Omental fat pad (tissue), 4 donors: ENCODE measurements around the gene BMP6. TPM values are rescaled to one million over a fixed set of nuclear protein-coding genes. Genes with fewer than 3 reads are reported as not detected.

Experiments
- ATAC-seq: fragments of 150-250 bp; one replicate; pipeline ENCODE4 v1.9.1; 2016; ENCODE audit warnings: mild to moderate bottlenecking, moderate library complexity; ENCODE audit not compliant: low FRiP score
- DNase-seq: peaks from one replicate; pipeline ENCODE4 v3.0.0-alpha.2; 2019; ENCODE audit warnings: low spot score
- total RNA-seq, 4 donors: library from RNA; depleted of rRNA; stranded (reverse); fragments of >200 nt; gene quantifications; one replicate each; pipeline ENCODE4 v1.1.0, GENCODE V29; 2016
- TF ChIP-seq, protein P1 (sequence below), 3 donors: fragments of 450-650 bp; IDR thresholded peaks; one replicate each; pipeline ENCODE4 v1.5.1; 2016 to 2017; ENCODE audit warnings: antibody characterized with exemption in 3 of 3, mild to moderate bottlenecking in 3 of 3, moderate library complexity in 2 of 3

Gene BMP6
- total RNA-seq, 4 donors from 2014 or later, result 4.6 to 72.2 (median 20.7) TPM

GRCh38 chr6:7730784-7731227 lies 4.9 kb downstream of the BMP6 start:
- DNase-seq (no peak), ATAC-seq (no peak)
- TF ChIP-seq, protein P1, sequence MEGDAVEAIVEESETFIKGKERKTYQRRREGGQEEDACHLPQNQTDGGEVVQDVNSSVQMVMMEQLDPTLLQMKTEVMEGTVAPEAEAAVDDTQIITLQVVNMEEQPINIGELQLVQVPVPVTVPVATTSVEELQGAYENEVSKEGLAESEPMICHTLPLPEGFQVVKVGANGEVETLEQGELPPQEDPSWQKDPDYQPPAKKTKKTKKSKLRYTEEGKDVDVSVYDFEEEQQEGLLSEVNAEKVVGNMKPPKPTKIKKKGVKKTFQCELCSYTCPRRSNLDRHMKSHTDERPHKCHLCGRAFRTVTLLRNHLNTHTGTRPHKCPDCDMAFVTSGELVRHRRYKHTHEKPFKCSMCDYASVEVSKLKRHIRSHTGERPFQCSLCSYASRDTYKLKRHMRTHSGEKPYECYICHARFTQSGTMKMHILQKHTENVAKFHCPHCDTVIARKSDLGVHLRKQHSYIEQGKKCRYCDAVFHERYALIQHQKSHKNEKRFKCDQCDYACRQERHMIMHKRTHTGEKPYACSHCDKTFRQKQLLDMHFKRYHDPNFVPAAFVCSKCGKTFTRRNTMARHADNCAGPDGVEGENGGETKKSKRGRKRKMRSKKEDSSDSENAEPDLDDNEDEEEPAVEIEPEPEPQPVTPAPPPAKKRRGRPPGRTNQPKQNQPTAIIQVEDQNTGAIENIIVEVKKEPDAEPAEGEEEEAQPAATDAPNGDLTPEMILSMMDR (IDR thresholded peaks at IDR 0.05), result no peak

DNA sequence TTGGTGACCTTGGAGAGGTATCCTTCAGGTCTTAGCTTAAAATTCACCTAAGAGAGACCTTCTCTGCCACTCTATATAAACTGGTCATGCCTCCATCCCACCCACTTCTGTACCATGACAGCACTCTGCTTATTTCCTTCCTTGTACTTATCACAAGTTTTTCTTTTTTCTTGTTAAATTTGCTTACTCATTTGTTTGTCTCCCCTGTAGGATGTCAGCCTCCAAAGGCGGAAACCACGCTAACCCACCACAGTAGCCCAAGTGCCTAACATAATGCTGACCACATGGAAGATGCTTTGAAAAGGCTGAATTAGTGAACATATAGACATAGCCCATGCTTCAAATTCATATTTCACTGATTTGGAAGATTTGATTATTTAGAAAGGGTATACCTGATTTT lies 5.4 kb downstream of the BMP6 start:
- ATAC-seq (no peak), DNase-seq (no peak)
- TF ChIP-seq, protein P1 (IDR thresholded peaks at IDR 0.05), result no peak

- ATAC-seq, result no peak
- TF ChIP-seq, protein P1 (IDR thresholded peaks at IDR 0.05), result no peak
- no peak for DNase-seq
Observed at GRCh38 chr6:7732228-7732627, 6.3 kb downstream of the BMP6 start.

GRCh38 chr6:7734707-7735383 lies 8.9 kb downstream of the BMP6 start:
- TF ChIP-seq, protein P1 (IDR thresholded peaks at IDR 0.05), result no peak
- ATAC-seq (no peak), DNase-seq (no peak)

- DNase-seq, result no peak
Observed at GRCh38 chr6:7737106-7737505, 11.2 kb downstream of the BMP6 start.

GRCh38 chr6:7737867-7738266 lies 12.0 kb downstream of the BMP6 start:
- no peak for ATAC-seq
- TF ChIP-seq, protein P1 (IDR thresholded peaks at IDR 0.05), result no peak

More at GRCh38 chr6:7737106-7737505, 11.2 kb downstream of the BMP6 start:
- no peak for ATAC-seq
- TF ChIP-seq, protein P1 (IDR thresholded peaks at IDR 0.05), result no peak

DNA sequence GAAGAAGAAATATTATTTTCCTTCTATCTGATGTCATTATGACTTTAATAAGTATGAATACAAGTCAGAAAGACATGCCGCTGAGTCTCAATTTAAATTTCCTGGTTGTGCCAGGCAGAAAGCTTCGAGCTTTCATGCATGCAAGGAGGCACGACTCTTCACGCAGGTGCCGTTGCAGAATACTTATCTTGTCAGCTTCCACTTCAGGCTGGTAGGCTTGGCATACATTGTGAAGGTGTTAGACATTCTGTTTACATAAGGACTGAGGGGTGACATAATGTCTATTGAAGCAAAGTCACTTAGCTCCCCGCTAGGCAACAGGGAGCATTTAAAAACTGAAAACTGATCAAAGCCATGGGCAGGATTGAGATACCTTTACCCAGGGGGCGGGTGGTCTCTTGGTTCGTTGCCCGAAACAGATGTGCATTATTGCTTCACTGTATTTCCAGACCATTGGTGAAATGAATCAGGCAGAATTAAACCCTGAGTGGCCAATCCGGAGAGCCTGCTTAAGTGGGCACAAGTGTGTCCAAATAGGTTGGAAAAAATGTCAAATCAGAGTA lies 16.4 kb downstream of the BMP6 start:
- DNase-seq (no peak), ATAC-seq (no peak)
- TF ChIP-seq, protein P1 (IDR thresholded peaks at IDR 0.05), result no peak

More at GRCh38 chr6:7737867-7738266, 12.0 kb downstream of the BMP6 start:
- no peak for DNase-seq
